ENCODE results near the gene RUFY4. TPM values are rescaled to one million over a fixed set of nuclear protein-coding genes. Genes with fewer than 3 reads are reported as not detected.

Gene RUFY4
- total RNA-seq, 6 donors from 2014 or later, result 0.15 to 0.51 (median 0.21) TPM; not detected in 2

DNA sequence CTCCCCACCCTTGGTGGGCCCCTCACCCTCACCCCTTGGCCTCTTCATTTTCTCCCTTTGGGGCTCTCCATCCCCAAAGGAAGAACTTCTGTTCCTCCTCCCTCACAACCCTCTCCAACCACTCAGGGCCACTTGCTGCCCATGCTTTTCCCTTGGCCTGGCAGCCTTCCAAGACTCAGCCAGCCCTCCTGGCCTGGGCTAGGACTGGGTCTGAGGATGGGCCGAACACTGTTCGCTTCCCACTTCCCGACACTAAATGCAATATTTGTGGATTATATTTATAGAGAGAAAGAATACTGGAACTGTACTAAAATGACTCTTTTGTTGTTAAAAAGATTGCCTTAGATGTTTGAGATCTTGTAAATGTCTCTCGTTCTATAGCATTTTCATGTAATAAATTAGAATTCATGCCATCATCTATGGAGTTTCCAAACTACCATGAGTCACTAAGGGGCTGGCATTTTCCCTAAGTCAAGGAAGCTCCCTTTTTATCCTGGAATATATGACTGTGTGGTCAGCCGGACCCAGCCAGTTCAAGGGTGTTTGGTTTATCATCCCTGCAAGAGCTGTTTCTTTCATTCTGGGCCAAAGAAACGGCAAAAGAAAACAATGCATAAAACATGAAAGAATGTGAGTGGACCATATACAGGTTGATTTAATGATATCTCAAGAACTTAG lies 60.5 kb downstream of the RUFY4 start:
- WGBS, 2 donors, result 68 to 74% methylated on average over 6 of the region's 6 CpGs
- DNase-seq (no peak), ATAC-seq (ENCODE audit: low FRiP score in 2 of 2) (no peak)
- no peaks in the 10 kb centered on the region for H3K9me3 ChIP-seq
- no peaks in the 10 kb centered on the region for H3K36me3 ChIP-seq
- TF ChIP-seq POLR2A (IDR thresholded peaks at IDR 0.05) (no peak), EP300 (IDR thresholded peaks at IDR 0.05) (no peak), POLR2AphosphoS5 (IDR thresholded peaks at IDR 0.05) (no peak)
- TF ChIP-seq, protein P1, sequence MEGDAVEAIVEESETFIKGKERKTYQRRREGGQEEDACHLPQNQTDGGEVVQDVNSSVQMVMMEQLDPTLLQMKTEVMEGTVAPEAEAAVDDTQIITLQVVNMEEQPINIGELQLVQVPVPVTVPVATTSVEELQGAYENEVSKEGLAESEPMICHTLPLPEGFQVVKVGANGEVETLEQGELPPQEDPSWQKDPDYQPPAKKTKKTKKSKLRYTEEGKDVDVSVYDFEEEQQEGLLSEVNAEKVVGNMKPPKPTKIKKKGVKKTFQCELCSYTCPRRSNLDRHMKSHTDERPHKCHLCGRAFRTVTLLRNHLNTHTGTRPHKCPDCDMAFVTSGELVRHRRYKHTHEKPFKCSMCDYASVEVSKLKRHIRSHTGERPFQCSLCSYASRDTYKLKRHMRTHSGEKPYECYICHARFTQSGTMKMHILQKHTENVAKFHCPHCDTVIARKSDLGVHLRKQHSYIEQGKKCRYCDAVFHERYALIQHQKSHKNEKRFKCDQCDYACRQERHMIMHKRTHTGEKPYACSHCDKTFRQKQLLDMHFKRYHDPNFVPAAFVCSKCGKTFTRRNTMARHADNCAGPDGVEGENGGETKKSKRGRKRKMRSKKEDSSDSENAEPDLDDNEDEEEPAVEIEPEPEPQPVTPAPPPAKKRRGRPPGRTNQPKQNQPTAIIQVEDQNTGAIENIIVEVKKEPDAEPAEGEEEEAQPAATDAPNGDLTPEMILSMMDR (IDR thresholded peaks at IDR 0.05), result no peak
- peak overlapping the region in 3 of 4 donors; percentile 12 to 83 (median 48) for H3K27ac ChIP-seq
- peak overlapping the region in 2 of 4 donors; percentile 1 to 12 for H3K4me3 ChIP-seq
- H3K4me1 ChIP-seq, result peaks cover 0 to 14% (median 4%) of the 10 kb centered on the region in 4 donors
- H3K27me3 ChIP-seq, result no peaks in the 10 kb centered on the region

DNA sequence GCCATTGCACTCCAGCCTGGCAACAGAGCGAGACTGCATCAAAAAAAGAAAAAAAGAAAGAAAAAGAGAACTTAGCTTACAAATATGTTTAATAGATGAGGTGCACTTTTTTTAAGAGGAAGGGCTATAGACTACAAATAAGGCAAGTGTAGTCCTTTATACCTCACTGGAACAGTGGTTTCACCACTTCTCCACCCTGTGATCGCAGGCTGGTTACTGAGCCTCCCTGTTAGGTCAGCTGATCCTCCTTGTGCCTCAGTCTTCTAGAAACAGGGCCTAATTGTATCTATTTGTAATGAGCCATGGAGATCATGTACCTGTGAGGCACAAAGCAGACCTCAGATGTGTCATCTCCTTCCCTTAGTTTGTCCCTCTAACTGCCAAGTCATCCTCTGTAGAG lies 61.3 kb downstream of the RUFY4 start:
- Histone ChIP-seq H3K27me3 (no peaks in the 10 kb centered on the region), H3K9me3 (no peaks in the 10 kb centered on the region), H3K4me3 (peak overlapping the region in 1 of 4 donors; percentile 12), H3K36me3 (no peaks in the 10 kb centered on the region), H3K4me1 (peaks cover 0 to 8% (median 0%) of the 10 kb centered on the region in 4 donors), H3K27ac (peak overlapping the region in 2 of 4 donors; percentile 12 to 83)
- DNase-seq (no peak), ATAC-seq (ENCODE audit: low FRiP score in 2 of 2) (no peak)
- 91 to 93% methylated on average over 2 of the region's 2 CpGs for WGBS, 2 donors
- no peak for TF ChIP-seq EP300 (IDR thresholded peaks at IDR 0.05)
- TF ChIP-seq, protein P1 (IDR thresholded peaks at IDR 0.05), result no peak
- no peak for TF ChIP-seq POLR2AphosphoS5 (IDR thresholded peaks at IDR 0.05)
- TF ChIP-seq POLR2A (IDR thresholded peaks at IDR 0.05), result no peak

DNA sequence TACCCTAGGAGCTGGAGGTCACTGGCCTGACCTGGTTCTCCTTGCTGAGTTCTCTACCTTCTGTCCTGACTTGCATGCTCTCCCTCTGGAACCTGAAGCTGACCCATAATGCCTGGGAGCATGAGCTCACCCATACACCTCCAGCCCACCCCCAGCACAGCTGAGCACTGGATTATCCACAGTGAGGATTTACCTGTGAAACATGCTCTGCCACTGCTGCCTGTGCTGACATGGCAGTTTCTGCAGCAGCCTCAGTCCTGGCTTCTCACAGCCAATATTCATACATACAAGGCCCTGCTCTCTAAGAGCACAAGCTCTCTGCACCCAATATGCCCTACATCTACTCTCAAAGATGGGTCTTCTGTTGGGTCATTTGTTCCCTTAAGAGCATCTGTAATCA lies 61.8 kb downstream of the RUFY4 start:
- Histone ChIP-seq H3K27me3 (no peaks in the 10 kb centered on the region), H3K4me1 (peaks cover 0 to 5% (median 0%) of the 10 kb centered on the region in 4 donors), H3K36me3 (no peaks in the 10 kb centered on the region), H3K4me3 (no peak overlapping the region), H3K9me3 (no peaks in the 10 kb centered on the region), H3K27ac (peak overlapping the region in 2 of 4 donors; percentile 12 to 83)
- no peak for DNase-seq
- TF ChIP-seq EP300 (IDR thresholded peaks at IDR 0.05) (no peak), POLR2AphosphoS5 (IDR thresholded peaks at IDR 0.05) (no peak), POLR2A (IDR thresholded peaks at IDR 0.05) (no peak)
- TF ChIP-seq, protein P1 (IDR thresholded peaks at IDR 0.05), result no peak
- ATAC-seq (ENCODE audit: low FRiP score in 2 of 2), result no peak

DNA sequence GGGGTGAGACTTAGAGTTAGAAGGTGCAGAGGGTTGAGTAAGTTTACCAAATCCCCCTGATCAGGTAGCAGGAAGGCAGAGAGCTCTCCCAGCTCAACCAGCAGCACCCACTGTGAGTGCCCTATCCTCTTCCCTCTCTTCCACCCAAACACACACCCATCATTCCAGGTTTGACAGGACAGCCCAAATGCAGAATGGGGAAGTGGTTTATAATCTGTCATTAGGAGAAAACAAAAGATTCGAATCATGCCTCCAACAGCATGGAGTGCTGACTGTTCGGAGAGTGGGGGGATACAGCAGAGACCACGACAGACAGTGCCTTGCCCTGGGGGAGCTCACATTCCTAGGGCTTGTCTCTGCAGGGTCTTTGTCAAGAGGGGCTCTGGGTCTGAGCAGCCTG lies 68.5 kb downstream of the RUFY4 start:
- Histone ChIP-seq H3K36me3 (no peaks in the 10 kb centered on the region), H3K27ac (peak overlapping the region in 1 of 4 donors; percentile 64), H3K4me3 (no peak overlapping the region), H3K27me3 (no peaks in the 10 kb centered on the region), H3K4me1 (no peaks in the 10 kb centered on the region), H3K9me3 (no peaks in the 10 kb centered on the region)
- 36 to 49% methylated on average over 3 of the region's 3 CpGs for WGBS, 2 donors
- DNase-seq, result no peak
- TF ChIP-seq, protein P1 (IDR thresholded peaks at IDR 0.05), result no peak
- TF ChIP-seq POLR2A (IDR thresholded peaks at IDR 0.05), result no peak
- no peak for TF ChIP-seq POLR2AphosphoS5 (IDR thresholded peaks at IDR 0.05)
- no peak for TF ChIP-seq EP300 (IDR thresholded peaks at IDR 0.05)
- ATAC-seq (ENCODE audit: low FRiP score in 2 of 2), result peak in 1 of 2 donors; percentile 10

GRCh38 chr2:218138047-218138446 lies 69.0 kb downstream of the RUFY4 start:
- WGBS, 2 donors, result 55 to 83% methylated on average over 4 of the region's 4 CpGs
- Histone ChIP-seq H3K9me3 (no peaks in the 10 kb centered on the region), H3K4me1 (no peaks in the 10 kb centered on the region), H3K36me3 (no peaks in the 10 kb centered on the region), H3K27ac (peak overlapping the region in 1 of 4 donors; percentile 64), H3K27me3 (no peaks in the 10 kb centered on the region), H3K4me3 (no peak overlapping the region)
- TF ChIP-seq, protein P1 (IDR thresholded peaks at IDR 0.05), result no peak
- TF ChIP-seq POLR2AphosphoS5 (IDR thresholded peaks at IDR 0.05) (no peak), POLR2A (IDR thresholded peaks at IDR 0.05) (no peak), EP300 (IDR thresholded peaks at IDR 0.05) (no peak)
- no peak for DNase-seq
- ATAC-seq (ENCODE audit: low FRiP score in 2 of 2), result no peak
